ENCODE measurements around the gene LRRC45. TPM values are rescaled to one million over a fixed set of nuclear protein-coding genes. Genes with fewer than 3 reads are reported as not detected.

Gene LRRC45
- total and polyA plus RNA-seq, 2 of the 4 experiments (the other 2 are of a cell fraction) = 7.2 to 10.2 TPM

DNA sequence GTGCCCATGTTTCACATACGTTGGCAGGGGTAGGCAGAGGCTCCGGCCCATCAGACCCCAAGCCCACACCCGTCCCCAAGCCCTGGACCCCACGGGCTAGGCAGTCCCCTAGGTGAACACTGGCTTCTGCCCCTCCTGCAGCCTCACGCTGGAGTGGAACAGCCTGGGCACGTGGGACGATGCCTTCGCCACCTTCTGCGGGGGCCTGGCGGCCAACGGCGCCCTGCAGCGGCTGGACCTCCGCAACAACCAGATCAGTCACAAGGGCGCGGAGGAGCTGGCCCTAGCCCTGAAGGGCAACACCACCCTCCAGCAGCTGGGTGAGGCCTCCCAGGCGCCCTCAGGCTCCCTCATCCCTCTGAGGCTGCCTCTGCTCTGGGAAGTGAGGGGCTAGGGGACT, 1.8 kb downstream of the LRRC45 start:
- no peak overlapping the region for H3K56ac ChIP-seq (ENCODE audit: extremely low read depth, insufficient read depth, low read length)
- H3K18ac ChIP-seq (ENCODE audit: low read depth, low read length) = no peak overlapping the region
- 99% methylated on average over 12 of the region's 17 CpGs; no CpG with 5 or more reads in 1 of the 2 experiments for WGBS, 2 experiments (ENCODE audit: extremely low coverage in 2 of 2, insufficient read length in 1 of 2)
- H3K4ac ChIP-seq (ENCODE audit: low read depth, low read length) = no peak overlapping the region
- H3K23ac ChIP-seq (ENCODE audit: low read depth, low read length) = no peak overlapping the region
- dilution Hi-C loops (cut with HindIII; ENCODE audit: low sequenced_read_pairs, unreplicated experiment) (no loop called here), in situ Hi-C loops (cut with MboI; ENCODE audit: low sequenced_read_pairs) (no loop called here), intact Hi-C loops (cut with micrococcal nuclease) (no loop called here)
- DNase-seq (no peak), ATAC-seq (ENCODE audit: low read depth) (no peak)
- H2AK9ac ChIP-seq (replicated peaks; ENCODE audit: low read depth, low read length, poor library complexity) = peak overlapping the region; percentile 55
- H3K36me3 ChIP-seq (ENCODE audit: control insufficient read depth, insufficient read depth, low read length) = peaks cover 2% of the 10 kb centered on the region
- no peak overlapping the region for H3K27ac ChIP-seq (ENCODE audit: insufficient read depth, low read length)
- H2AFZ ChIP-seq (replicated peaks; ENCODE audit: low read length, poor library complexity) = peak overlapping the region; percentile 32
- no peak overlapping the region for H2BK20ac ChIP-seq (ENCODE audit: low read depth, low read length)
- H2BK5ac ChIP-seq (ENCODE audit: low read depth, low read length, poor library complexity, severe bottlenecking) = no peak overlapping the region
- ChIA-PET CTCF (no interaction called here), POLR2A (ENCODE audit: unreplicated experiment) (no interaction called here)
- no peaks in the 10 kb centered on the region for H3K9me1 ChIP-seq (ENCODE audit: insufficient read depth, low read length)
- H3K4me3 ChIP-seq (ENCODE audit: insufficient read depth, low read depth, low read length) = no peak overlapping the region
- H3K9ac ChIP-seq (ENCODE audit: low read depth, low read length) = no peak overlapping the region
- TF ChIP-seq CHD1 (IDR thresholded peaks at IDR 0.05; ENCODE audit: low read depth, low read length) (no peak), CEBPB (IDR thresholded peaks at IDR 0.05; ENCODE audit: low read depth, low read length) (no peak), RFX5 (IDR thresholded peaks at IDR 0.05; ENCODE audit: low read depth, low read length) (no peak)
- TF ChIP-seq, protein P1, sequence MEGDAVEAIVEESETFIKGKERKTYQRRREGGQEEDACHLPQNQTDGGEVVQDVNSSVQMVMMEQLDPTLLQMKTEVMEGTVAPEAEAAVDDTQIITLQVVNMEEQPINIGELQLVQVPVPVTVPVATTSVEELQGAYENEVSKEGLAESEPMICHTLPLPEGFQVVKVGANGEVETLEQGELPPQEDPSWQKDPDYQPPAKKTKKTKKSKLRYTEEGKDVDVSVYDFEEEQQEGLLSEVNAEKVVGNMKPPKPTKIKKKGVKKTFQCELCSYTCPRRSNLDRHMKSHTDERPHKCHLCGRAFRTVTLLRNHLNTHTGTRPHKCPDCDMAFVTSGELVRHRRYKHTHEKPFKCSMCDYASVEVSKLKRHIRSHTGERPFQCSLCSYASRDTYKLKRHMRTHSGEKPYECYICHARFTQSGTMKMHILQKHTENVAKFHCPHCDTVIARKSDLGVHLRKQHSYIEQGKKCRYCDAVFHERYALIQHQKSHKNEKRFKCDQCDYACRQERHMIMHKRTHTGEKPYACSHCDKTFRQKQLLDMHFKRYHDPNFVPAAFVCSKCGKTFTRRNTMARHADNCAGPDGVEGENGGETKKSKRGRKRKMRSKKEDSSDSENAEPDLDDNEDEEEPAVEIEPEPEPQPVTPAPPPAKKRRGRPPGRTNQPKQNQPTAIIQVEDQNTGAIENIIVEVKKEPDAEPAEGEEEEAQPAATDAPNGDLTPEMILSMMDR (conservative IDR thresholded peaks at IDR 0.05; ENCODE audit: low read depth, low read length) = no peak
- no peak overlapping the region for H2BK120ac ChIP-seq (ENCODE audit: low read depth, low read length)
- H2BK15ac ChIP-seq (ENCODE audit: low read depth, low read length) = no peak overlapping the region
- no peaks in the 10 kb centered on the region for H3K27me3 ChIP-seq (ENCODE audit: control insufficient read depth, insufficient read depth, low read length)
- H4K8ac ChIP-seq (ENCODE audit: low read depth in 2 of 2, low read length in 2 of 2) = no peak overlapping the region
- no peak overlapping the region for H3K4me2 ChIP-seq (ENCODE audit: low read depth, low read length)
- H3K9me3 ChIP-seq (ENCODE audit: control insufficient read depth, insufficient read depth, low read length) = no peaks in the 10 kb centered on the region
- no peak overlapping the region for H2AK5ac ChIP-seq (ENCODE audit: low read depth, low read length)
- peaks cover 12 to 39% of the 10 kb centered on the region in 2 experiments for H3K79me1 ChIP-seq (ENCODE audit: low read depth in 1 of 2, low read length in 2 of 2)
- no TSS peak for BruUV-seq (replicated peaks)
- peaks cover 24% of the 10 kb centered on the region for H4K20me1 ChIP-seq (ENCODE audit: insufficient read depth, low read length)
- H4K91ac ChIP-seq (ENCODE audit: insufficient read depth, low read depth, low read length) = no peak overlapping the region
- H4K5ac ChIP-seq (ENCODE audit: low read depth, low read length) = no peak overlapping the region
- peaks cover 13% of the 10 kb centered on the region for H3K4me1 ChIP-seq (ENCODE audit: control insufficient read depth, insufficient read depth, low read length)
- no peak overlapping the region for H3K14ac ChIP-seq (replicated peaks; ENCODE audit: low read depth, low read length)

Measured in IMR-90 (cell line).